T-helper 2 cell treated with Interferon-gamma antibody and Interleukin-4, amounts not matched to agents 5 μg/mL and 100 μg/mL, for 36 hours (primary cell): ENCODE data around the gene LIPE.

Experiments
- DNase-seq: peaks from one replicate; pipeline ENCODE4 v3.0.0; 2021; ENCODE audit warnings: low spot score
- H3K27ac Mint-ChIP-seq: one replicate; pipeline ENCODE4 v1.8.0; 2021; ENCODE audit warnings: mild to moderate bottlenecking, mixed read lengths
- H3K27me3 Mint-ChIP-seq: one replicate; pipeline ENCODE4 v1.8.0; 2021; ENCODE audit warnings: low read depth, mixed read lengths
- H3K36me3 Mint-ChIP-seq: one replicate; pipeline ENCODE4 v1.8.0; 2021; ENCODE audit warnings: low read depth, mixed read lengths
- H3K4me1 Mint-ChIP-seq: one replicate; pipeline ENCODE4 v1.8.0; 2021; ENCODE audit warnings: low read depth, mixed read lengths
- H3K4me3 Mint-ChIP-seq: one replicate; pipeline ENCODE4 v1.8.0; 2022; ENCODE audit warnings: mild to moderate bottlenecking, moderate library complexity, mixed read lengths
- H3K9me3 Mint-ChIP-seq: one replicate; pipeline ENCODE4 v1.8.0; 2021; ENCODE audit warnings: mixed read lengths

Gene LIPE

DNA sequence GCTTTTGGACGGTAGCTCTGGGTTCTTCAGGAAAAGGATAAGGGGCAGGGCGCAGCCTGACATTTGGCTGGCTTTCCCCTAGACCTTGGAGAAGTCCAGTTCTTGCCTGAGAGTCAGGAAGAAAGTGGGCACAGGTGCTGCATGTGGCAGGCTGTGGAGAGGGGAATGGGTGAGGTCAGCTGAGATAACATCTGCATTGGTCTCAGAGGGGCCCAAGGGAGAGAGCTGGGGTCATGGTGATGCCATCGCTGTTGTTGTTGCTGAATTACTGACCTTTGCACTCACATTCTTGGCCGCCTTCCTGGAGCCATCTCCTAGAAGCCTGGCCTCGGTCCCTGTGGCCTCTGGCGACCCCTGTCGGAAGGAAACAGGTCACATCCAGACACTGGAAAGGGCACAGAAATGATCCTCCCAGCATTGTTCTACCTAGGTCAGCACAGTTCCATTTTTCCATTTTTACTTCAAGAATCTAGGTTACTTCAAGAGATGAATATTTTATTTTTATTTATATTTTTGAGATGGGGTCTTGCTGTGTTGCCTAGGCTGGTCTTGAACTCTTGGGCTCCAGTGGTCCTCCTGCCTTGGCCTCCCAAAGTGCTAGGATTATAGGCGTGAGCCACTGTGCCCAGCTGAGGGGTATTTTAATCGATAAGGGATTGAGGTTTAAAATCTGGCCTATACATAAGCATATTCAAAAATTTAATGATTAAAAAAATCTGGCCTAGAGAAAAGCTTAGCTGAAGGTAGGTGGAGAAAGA is 6.5 kb upstream of the LIPE start:
- Mint-ChIP-seq H3K27ac (no peak overlapping the region), H3K27me3 (peaks cover 2% of the 10 kb centered on the region), H3K4me1 (peaks cover 4% of the 10 kb centered on the region), H3K4me3 (no peak overlapping the region), H3K36me3 (no peaks in the 10 kb centered on the region), H3K9me3 (no peaks in the 10 kb centered on the region)
- DNase-seq: peak; percentile 44

- Mint-ChIP-seq H3K36me3 (no peaks in the 10 kb centered on the region), H3K9me3 (no peaks in the 10 kb centered on the region), H3K4me3 (no peak overlapping the region), H3K4me1 (no peaks in the 10 kb centered on the region), H3K27me3 (peaks cover 2% of the 10 kb centered on the region), H3K27ac (no peak overlapping the region)
- DNase-seq: no peak
Measured at GRCh38 chr19:42431486-42431885, 4.3 kb upstream of the LIPE start.

DNA sequence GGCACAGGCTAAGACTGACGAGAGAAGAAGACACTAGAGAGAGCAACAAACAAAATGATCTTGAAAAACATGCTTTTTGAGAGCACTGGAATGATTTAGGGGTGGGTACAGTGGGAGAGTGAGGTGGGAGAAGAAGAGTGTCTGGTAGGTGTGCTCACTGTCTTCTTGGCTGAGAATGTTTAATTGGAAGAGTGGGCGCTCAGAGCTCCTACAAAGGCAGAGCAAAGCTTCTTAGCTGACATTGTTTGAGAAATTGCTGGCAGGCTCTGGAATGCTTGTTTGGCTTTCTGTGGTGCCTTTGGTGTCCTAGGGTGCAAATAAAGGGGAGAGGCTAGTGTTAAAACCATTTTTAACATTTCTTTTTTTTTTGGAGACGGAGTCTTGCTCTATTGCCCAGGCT is 1.5 kb upstream of the LIPE start:
- DNase-seq: no peak
- H3K9me3 Mint-ChIP-seq: no peaks in the 10 kb centered on the region
- no peaks in the 10 kb centered on the region for H3K36me3 Mint-ChIP-seq
- H3K4me3 Mint-ChIP-seq: no peak overlapping the region
- peaks cover 2% of the 10 kb centered on the region for H3K27me3 Mint-ChIP-seq
- H3K27ac Mint-ChIP-seq: no peak overlapping the region
- peaks cover 3% of the 10 kb centered on the region for H3K4me1 Mint-ChIP-seq

- Mint-ChIP-seq H3K9me3 (no peaks in the 10 kb centered on the region), H3K36me3 (no peaks in the 10 kb centered on the region), H3K4me3 (no peak overlapping the region), H3K27me3 (peaks cover 2% of the 10 kb centered on the region), H3K4me1 (peaks cover 14% of the 10 kb centered on the region), H3K27ac (no peak overlapping the region)
- no peak for DNase-seq
Measured at GRCh38 chr19:42426643-42427042, 545 bp downstream of the LIPE start.

DNA sequence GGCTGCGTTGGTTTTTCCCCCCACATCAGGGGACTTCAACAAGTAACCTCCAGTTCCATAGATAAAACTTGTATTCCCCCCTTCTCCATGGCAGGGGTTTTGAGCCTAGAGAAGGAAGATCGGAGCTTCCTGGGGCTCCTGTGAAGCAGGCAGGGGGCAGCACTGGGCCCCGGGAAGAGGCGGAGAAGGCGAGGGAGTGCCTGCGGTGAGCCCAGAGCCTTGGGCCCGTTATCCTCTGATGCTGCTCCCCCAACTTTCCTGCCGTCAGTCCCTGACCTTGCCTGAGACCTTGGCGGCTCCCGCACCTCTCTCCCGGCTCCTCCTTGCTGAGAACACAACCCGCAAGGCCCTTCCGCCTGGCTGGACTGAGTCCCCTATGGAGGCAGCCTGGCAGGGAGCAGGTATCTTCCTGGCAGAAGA is 2.5 kb downstream of the LIPE start:
- H3K27ac Mint-ChIP-seq: no peak overlapping the region

GRCh38 chr19:42424345-42424707 is 2.9 kb downstream of the LIPE start:
- H3K36me3 Mint-ChIP-seq: peaks cover 4% of the 10 kb centered on the region
- H3K4me3 Mint-ChIP-seq: peak overlapping the region; percentile 97
- no peak for DNase-seq
- H3K9me3 Mint-ChIP-seq: no peaks in the 10 kb centered on the region
- no peaks in the 10 kb centered on the region for H3K27me3 Mint-ChIP-seq
- peaks cover 32% of the 10 kb centered on the region for H3K4me1 Mint-ChIP-seq
- no peak overlapping the region for H3K27ac Mint-ChIP-seq

More for the DNA sequence above, 2.5 kb downstream of the LIPE start:
- Mint-ChIP-seq H3K36me3 (peaks cover 4% of the 10 kb centered on the region), H3K9me3 (no peaks in the 10 kb centered on the region), H3K27me3 (no peaks in the 10 kb centered on the region), H3K4me1 (peaks cover 32% of the 10 kb centered on the region), H3K4me3 (peak overlapping the region; percentile 97)
- no peak for DNase-seq

DNA sequence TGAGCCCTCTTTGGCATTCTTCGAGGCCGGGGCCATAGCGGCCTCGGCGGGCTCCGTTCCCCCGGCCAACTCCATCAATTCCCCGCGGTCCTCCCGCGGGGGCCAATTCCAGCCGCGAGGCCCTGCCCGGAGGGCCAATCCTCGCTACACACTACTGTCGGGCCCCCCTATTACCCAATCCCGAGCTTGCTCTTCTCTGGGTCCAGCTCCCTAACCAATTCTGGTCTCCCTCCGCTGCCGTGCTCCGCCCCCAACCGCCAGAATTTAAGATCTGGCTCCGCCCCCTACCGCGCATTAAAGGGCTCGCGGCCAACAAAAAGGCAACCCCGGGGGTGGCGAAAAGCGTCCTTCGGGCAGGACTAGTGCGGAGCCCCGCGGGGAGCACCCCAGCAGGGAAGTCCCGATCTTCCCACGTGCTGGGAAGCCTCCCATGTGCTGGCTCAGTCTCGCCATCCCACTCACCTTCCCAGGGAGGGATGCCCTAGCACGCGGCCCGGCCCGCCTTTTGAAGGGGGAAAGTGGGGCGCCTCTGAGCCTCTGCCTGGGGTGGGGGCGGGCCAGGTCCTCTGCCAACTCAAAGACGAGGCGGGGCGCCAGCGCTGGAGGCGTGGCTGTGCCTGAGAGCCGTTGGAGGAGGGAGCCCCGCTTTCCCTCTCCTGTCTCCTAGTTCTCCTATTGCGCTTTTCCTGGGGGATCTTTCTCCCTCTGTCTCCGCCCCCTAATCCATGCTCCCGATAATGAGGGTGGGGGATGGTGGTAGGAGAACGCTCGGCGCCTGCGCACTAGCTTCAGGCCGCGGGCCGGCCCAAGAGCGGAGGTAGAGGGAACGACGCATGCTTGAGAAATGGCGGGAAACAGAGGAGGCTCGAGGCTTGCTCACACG is 3.5 kb downstream of the LIPE start:
- H3K27me3 Mint-ChIP-seq: no peaks in the 10 kb centered on the region
- peaks cover 6% of the 10 kb centered on the region for H3K36me3 Mint-ChIP-seq
- peaks cover 34% of the 10 kb centered on the region for H3K4me1 Mint-ChIP-seq
- peak; percentile 94 for DNase-seq
- peak overlapping the region; percentile 97 for H3K4me3 Mint-ChIP-seq
- H3K27ac Mint-ChIP-seq: peak overlapping the region; percentile 90
- no peaks in the 10 kb centered on the region for H3K9me3 Mint-ChIP-seq

DNA sequence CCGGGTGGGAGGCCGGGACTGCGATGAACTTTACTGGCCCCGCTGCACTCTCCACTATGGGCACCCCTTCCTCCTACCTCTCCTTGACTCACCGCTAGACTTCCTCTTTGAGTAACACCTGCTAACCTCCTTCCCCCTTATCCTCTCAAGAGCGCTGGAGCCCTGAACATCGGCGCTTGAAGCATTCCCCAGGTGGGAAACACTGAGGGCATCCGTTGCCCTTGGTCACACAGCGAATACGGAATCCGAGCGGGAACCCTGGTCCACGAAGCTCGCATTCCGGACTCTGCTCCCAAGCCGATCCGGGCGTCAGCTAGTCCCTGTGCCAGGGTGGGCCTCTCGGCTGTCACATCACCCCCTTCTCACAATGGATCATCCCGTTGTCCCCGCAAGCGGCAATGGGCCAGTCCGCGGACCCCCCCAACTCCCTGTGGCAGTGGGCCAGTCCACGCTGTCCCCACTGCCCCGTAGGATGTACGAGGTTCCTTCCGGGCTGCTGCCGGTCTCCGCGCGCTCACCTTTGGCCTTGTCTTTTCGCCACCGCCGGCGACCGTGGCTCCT is 4.2 kb downstream of the LIPE start:
- H3K4me1 Mint-ChIP-seq: peaks cover 34% of the 10 kb centered on the region
- DNase-seq: peak; percentile 38
- H3K4me3 Mint-ChIP-seq: peak overlapping the region; percentile 97
- H3K27ac Mint-ChIP-seq: peak overlapping the region; percentile 90
- H3K36me3 Mint-ChIP-seq: peaks cover 7% of the 10 kb centered on the region
- H3K27me3 Mint-ChIP-seq: no peaks in the 10 kb centered on the region
- no peaks in the 10 kb centered on the region for H3K9me3 Mint-ChIP-seq

DNA sequence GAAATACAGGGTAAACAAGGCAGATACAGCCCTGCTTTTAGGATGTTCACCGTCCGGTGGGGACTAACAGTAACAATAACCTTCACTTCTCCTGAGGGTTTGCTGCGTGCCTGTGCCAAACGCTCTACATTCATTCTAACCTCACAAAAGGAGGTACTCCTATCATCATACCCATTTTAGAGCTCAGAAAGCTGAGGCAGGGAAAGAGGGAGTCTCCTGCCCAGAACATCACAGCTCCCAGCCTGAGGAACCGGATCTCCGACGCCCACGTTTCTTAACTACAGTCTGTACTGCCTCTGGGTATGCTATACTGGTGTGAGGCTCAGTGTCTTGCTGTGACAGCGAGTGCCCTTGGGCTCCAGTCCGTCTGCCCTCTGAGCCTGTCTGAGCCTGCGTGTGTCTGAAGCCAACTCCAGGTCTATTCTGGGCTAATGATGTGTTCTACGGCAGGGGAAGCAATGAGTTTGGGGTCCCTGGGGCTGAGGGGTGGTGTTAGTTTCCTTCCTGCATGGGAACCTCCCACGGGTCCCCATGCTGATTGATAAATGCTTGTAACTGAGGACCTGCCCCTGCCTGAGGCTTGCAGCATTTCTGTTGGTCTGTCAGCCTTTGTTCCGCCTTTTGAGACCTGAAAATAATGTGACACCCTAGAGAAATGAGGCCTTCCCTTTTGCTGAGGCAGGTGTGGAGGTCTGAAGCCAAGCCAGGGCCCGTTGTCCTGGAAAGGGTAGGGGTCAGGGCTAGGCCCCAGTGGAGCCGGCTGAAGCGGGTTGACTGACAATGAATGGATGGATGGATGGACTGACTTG is 4.9 kb downstream of the LIPE start:
- H3K4me1 Mint-ChIP-seq: peaks cover 34% of the 10 kb centered on the region

GRCh38 chr19:42421591-42422031 is 5.6 kb downstream of the LIPE start:
- no peak overlapping the region for H3K27ac Mint-ChIP-seq
- no peaks in the 10 kb centered on the region for H3K27me3 Mint-ChIP-seq
- peak overlapping the region; percentile 97 for H3K4me3 Mint-ChIP-seq
- no peaks in the 10 kb centered on the region for H3K9me3 Mint-ChIP-seq
- peaks cover 7% of the 10 kb centered on the region for H3K36me3 Mint-ChIP-seq
- no peak for DNase-seq
- peaks cover 34% of the 10 kb centered on the region for H3K4me1 Mint-ChIP-seq

More for the DNA sequence above, 4.9 kb downstream of the LIPE start:
- H3K4me3 Mint-ChIP-seq: peak overlapping the region; percentile 97
- H3K9me3 Mint-ChIP-seq: no peaks in the 10 kb centered on the region
- H3K27ac Mint-ChIP-seq: peak overlapping the region; percentile 90
- no peak for DNase-seq
- no peaks in the 10 kb centered on the region for H3K27me3 Mint-ChIP-seq
- H3K36me3 Mint-ChIP-seq: peaks cover 7% of the 10 kb centered on the region

DNA sequence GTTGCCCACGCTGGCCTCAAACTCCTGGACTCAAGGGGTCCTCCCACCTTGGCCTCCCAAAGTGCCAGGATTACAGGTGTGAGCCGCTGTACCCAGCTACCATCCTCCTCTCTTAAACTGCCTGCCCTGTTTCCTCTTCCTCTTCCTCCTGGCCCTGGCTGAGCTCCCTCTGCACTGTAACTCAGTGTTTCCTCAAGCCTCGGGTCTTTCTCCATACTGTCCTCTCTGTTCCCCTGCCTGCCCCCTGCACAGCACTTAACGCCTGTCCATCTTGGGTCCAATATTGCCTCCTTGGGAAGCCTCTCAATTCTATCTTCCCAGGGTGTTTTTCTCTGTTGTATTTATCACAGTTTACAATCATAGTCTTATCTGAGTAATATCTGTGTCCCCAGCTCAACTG is 6.1 kb downstream of the LIPE start:
- H3K4me1 Mint-ChIP-seq: peaks cover 34% of the 10 kb centered on the region
- peak overlapping the region; percentile 3 for H3K27ac Mint-ChIP-seq
- H3K4me3 Mint-ChIP-seq: no peak overlapping the region
- H3K36me3 Mint-ChIP-seq: peaks cover 7% of the 10 kb centered on the region
- no peaks in the 10 kb centered on the region for H3K9me3 Mint-ChIP-seq
- DNase-seq: no peak
- H3K27me3 Mint-ChIP-seq: no peaks in the 10 kb centered on the region

GRCh38 chr19:42420055-42420544 is 7.1 kb downstream of the LIPE start:
- Mint-ChIP-seq H3K27me3 (no peaks in the 10 kb centered on the region), H3K36me3 (peaks cover 7% of the 10 kb centered on the region), H3K9me3 (no peaks in the 10 kb centered on the region), H3K4me3 (no peak overlapping the region), H3K27ac (no peak overlapping the region), H3K4me1 (peaks cover 34% of the 10 kb centered on the region)
- DNase-seq: peak; percentile 74

DNA sequence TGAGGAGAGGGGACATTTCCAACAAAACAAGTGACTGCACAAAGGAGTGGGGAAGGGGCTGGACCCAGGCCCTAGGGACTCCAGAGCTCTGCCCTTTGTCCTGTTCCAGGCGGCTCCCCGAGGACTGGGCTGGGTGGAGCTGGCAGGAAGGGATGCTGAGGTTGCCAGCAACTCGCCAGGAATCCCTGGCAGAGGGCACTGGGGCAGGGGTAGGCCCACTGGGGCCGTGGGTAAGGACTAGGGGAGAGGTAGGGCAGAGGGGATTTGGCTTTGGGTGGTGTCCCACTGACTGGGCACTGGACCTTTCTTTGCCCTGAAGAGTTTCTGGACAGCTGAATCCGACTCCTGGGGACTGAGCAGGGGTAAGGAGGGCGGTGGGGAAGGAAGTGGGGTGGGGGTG is 7.9 kb downstream of the LIPE start:
- peaks cover 32% of the 10 kb centered on the region for H3K4me1 Mint-ChIP-seq
- no peaks in the 10 kb centered on the region for H3K9me3 Mint-ChIP-seq
- no peak overlapping the region for H3K4me3 Mint-ChIP-seq
- no peak for DNase-seq
- no peak overlapping the region for H3K27ac Mint-ChIP-seq
- no peaks in the 10 kb centered on the region for H3K27me3 Mint-ChIP-seq
- H3K36me3 Mint-ChIP-seq: peaks cover 7% of the 10 kb centered on the region
